DND-41 (cell line): ENCODE results near the gene CACNB1.

ENCODE experiments used
- ATAC-seq: fragments of 200-7000 bp; cut with Tn5 transposase; 3 replicates; pipeline ENCODE4 v1.9.1; 2021; ENCODE audit warnings: low read depth; ENCODE audit not compliant: insufficient read depth
- DNase-seq: peaks from one replicate; pipeline ENCODE4 v3.0.0-alpha.2; 2020
- H2AFZ ChIP-seq: 2 replicates; pipeline ENCODE4 v1.6.0; 2012; ENCODE audit warnings: low read depth, low read length
- H3K27ac ChIP-seq: 2 replicates; pipeline ENCODE4 v1.5.1; 2012; ENCODE audit warnings: low read length, inconsistent platforms
- H3K27me3 ChIP-seq: fragments of 200-600 bp; sonication (generic); 2 replicates; pipeline ENCODE4 v1.6.0; 2012; ENCODE audit warnings: low read length, mild to moderate bottlenecking, inconsistent platforms; ENCODE audit not compliant: insufficient read depth, poor library complexity
- H3K36me3 ChIP-seq: 2 replicates; pipeline ENCODE4 v1.5.1; 2012; ENCODE audit warnings: low read length, inconsistent platforms; ENCODE audit not compliant: insufficient read depth
- H3K4me1 ChIP-seq: 2 replicates; pipeline ENCODE4 v1.5.1; 2012; ENCODE audit warnings: mild to moderate bottlenecking, low read length; ENCODE audit not compliant: insufficient read depth
- H3K4me2 ChIP-seq: 2 replicates; pipeline ENCODE4 v1.6.0; 2012; ENCODE audit warnings: mild to moderate bottlenecking, moderate library complexity, low read length, inconsistent platforms; ENCODE audit not compliant: insufficient read depth
- H3K4me3 ChIP-seq, 2 experiments: fragments of 200-600 bp in 1 of 2; shearing (Covaris generic) in 1 of 2; 2 replicates each; pipeline ENCODE4 v1.5.1; 2012 to 2016; ENCODE audit warnings: inconsistent platforms in 2 of 2, low read length in 2 of 2, mild to moderate bottlenecking in 2 of 2, low read depth in 1 of 2, moderate library complexity in 1 of 2
- H3K79me2 ChIP-seq: 2 replicates; pipeline ENCODE4 v1.6.0; 2012; ENCODE audit warnings: low read length, inconsistent platforms; ENCODE audit not compliant: insufficient read depth
- H3K9ac ChIP-seq: 2 replicates; pipeline ENCODE4 v1.6.0; 2012; ENCODE audit warnings: low read depth, mild to moderate bottlenecking, inconsistent platforms, low read length, moderate library complexity
- H3K9me3 ChIP-seq: 2 replicates; pipeline ENCODE4 v1.5.1; 2012; ENCODE audit warnings: low read length, moderate library complexity, mild to moderate bottlenecking, inconsistent platforms; ENCODE audit not compliant: insufficient read depth, severe bottlenecking
- H4K20me1 ChIP-seq: 2 replicates; pipeline ENCODE4 v1.6.0; 2012; ENCODE audit warnings: low read length; ENCODE audit not compliant: insufficient read depth
- EZH2 ChIP-seq: IDR thresholded peaks from 3 replicates; pipeline ENCODE4 v1.6.1; 2012; ENCODE audit warnings: borderline replicate concordance, low read depth, mild to moderate bottlenecking, moderate library complexity, low read length, inconsistent platforms; ENCODE audit not compliant: severe bottlenecking
- TF ChIP-seq, protein P1 (sequence below): IDR thresholded peaks from 2 replicates; pipeline ENCODE4 v1.5.1; 2012; ENCODE audit warnings: borderline replicate concordance, low read length, moderate library complexity, mild to moderate bottlenecking; ENCODE audit not compliant: poor library complexity, severe bottlenecking; ENCODE audit errors: extremely low read depth

The CACNB1 gene

DNA sequence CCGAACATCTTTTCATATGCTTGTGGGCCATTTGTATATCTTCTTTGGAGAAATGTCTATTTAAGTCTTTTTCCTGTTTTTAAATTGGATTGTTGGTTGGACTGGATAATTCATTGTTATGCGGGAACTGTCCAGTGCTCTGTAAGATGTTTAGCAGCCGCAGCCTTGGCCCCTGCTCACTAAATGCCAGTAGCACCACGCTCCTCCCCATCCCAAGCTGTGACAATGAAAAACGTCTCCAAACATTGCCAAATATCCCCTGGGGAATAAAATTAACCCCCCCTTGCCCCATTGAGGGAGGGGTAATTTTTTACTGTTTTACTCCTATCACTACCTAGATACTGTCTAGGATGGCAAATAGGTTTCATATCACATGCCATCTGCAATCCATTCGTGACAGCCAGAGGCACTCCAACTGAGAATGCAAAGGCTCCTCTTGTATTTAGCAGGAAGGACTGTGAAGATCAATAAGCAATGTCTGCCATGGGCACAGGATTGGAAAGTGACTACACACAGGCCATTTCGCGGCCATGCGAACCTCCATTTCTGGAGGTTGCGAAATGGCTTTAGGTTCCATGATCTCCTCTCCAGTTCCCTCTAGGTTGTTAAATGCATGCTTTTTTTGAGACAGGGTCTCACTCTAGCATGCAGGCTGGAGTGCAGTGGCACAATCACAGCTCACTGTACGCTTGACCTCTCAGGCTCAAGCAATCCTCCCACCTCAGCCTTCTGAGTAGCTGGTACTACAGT is 55.4 kb downstream of the CACNB1 start:
- no peak for ATAC-seq

DNA sequence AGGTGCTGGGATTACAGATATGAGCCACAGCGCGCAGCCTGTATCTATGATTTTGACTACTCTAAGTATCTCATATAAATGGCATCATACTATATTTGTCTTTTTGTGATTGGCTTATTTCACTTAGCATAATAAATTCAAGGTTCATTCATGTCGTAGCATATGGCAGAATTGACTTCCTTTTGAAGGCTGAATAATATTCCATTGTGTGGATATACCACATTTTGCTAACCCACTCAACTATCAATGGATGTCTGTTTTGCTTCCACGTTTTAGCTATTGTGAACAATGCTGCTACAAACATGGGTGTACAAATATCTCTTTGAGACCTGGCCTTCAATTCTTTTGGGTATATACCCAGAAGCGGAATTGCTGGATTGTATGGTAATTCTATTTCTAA is 56.2 kb downstream of the CACNB1 start:
- DNase-seq (no peak), ATAC-seq (no peak)
- no peak overlapping the region for H3K9ac ChIP-seq
- H3K4me2 ChIP-seq = no peak overlapping the region
- H3K4me1 ChIP-seq = no peaks in the 10 kb centered on the region
- no peak for TF ChIP-seq EZH2
- TF ChIP-seq, protein P1, sequence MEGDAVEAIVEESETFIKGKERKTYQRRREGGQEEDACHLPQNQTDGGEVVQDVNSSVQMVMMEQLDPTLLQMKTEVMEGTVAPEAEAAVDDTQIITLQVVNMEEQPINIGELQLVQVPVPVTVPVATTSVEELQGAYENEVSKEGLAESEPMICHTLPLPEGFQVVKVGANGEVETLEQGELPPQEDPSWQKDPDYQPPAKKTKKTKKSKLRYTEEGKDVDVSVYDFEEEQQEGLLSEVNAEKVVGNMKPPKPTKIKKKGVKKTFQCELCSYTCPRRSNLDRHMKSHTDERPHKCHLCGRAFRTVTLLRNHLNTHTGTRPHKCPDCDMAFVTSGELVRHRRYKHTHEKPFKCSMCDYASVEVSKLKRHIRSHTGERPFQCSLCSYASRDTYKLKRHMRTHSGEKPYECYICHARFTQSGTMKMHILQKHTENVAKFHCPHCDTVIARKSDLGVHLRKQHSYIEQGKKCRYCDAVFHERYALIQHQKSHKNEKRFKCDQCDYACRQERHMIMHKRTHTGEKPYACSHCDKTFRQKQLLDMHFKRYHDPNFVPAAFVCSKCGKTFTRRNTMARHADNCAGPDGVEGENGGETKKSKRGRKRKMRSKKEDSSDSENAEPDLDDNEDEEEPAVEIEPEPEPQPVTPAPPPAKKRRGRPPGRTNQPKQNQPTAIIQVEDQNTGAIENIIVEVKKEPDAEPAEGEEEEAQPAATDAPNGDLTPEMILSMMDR = no peak
- H3K79me2 ChIP-seq = no peaks in the 10 kb centered on the region
- H3K4me3 ChIP-seq = no peak overlapping the region
- no peaks in the 10 kb centered on the region for H3K36me3 ChIP-seq
- no peak overlapping the region for H2AFZ ChIP-seq
- no peak overlapping the region for H3K27ac ChIP-seq
- no peaks in the 10 kb centered on the region for H3K27me3 ChIP-seq
- no peaks in the 10 kb centered on the region for H3K9me3 ChIP-seq
- no peaks in the 10 kb centered on the region for H4K20me1 ChIP-seq

More for the DNA sequence above, 55.4 kb downstream of the CACNB1 start:
- Histone ChIP-seq H3K9me3 (no peaks in the 10 kb centered on the region), H3K27me3 (no peaks in the 10 kb centered on the region), H3K27ac (no peak overlapping the region), H3K4me2 (no peak overlapping the region), H3K36me3 (no peaks in the 10 kb centered on the region), H3K4me1 (no peaks in the 10 kb centered on the region), H3K4me3 (no peak overlapping the region), H4K20me1 (no peaks in the 10 kb centered on the region), H3K79me2 (no peaks in the 10 kb centered on the region), H2AFZ (no peak overlapping the region), H3K9ac (no peak overlapping the region)
- TF ChIP-seq EZH2 = no peak
- DNase-seq = no peak

DNA sequence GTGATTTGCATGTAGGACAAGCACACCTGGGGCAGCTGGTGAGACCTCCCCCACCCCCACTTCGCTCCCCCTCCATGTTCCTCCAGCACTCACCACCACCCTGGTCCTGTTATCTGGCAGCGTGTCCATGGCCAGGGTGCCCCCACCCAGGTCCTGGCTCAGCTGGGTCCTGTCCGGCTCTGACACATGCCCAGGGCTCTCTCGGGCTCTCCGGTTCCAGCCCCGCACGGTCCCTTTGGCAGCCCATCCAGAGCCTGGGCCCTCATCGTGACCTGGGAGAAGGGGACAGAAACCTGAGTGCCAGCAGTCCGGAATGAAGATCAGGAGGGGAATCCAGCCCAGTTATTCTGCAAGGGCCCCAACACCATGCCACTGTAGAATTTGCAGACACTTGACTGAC is 57.9 kb downstream of the CACNB1 start:
- TF ChIP-seq EZH2 = no peak
- TF ChIP-seq, protein P1 = no peak
- H2AFZ ChIP-seq = no peak overlapping the region
- H3K27me3 ChIP-seq = no peaks in the 10 kb centered on the region
- DNase-seq (no peak), ATAC-seq (no peak)
- H3K9me3 ChIP-seq = no peaks in the 10 kb centered on the region
- no peaks in the 10 kb centered on the region for H3K36me3 ChIP-seq
- no peaks in the 10 kb centered on the region for H3K79me2 ChIP-seq
- no peaks in the 10 kb centered on the region for H4K20me1 ChIP-seq
- H3K4me3 ChIP-seq = no peak overlapping the region
- no peaks in the 10 kb centered on the region for H3K4me1 ChIP-seq
- H3K9ac ChIP-seq = no peak overlapping the region
- no peak overlapping the region for H3K4me2 ChIP-seq
- H3K27ac ChIP-seq = no peak overlapping the region

DNA sequence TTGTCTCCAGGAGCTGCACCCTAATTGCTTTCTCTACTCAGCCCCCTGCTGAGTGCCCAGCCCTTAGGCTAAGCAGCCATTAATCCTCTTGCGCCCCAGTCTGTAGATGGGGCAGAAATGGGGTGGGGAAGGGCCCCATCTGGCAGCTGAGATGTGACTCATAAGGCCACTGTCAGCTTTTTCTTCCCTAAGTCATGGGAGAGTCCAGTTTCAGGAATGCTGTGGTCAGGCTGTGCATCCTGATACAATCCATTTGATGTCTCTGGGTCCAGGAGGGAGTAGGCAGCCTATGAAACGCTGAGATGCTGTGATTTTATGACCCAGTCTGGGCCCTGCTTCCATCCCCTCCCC is 58.3 kb downstream of the CACNB1 start:
- no peak overlapping the region for H2AFZ ChIP-seq

More for the DNA sequence above, 58.3 kb downstream of the CACNB1 start:
- no peaks in the 10 kb centered on the region for H3K9me3 ChIP-seq
- no peak overlapping the region for H3K4me2 ChIP-seq
- H3K36me3 ChIP-seq = no peaks in the 10 kb centered on the region
- no peak overlapping the region for H3K4me3 ChIP-seq
- H3K9ac ChIP-seq = no peak overlapping the region
- no peak overlapping the region for H3K27ac ChIP-seq
- no peaks in the 10 kb centered on the region for H3K4me1 ChIP-seq
- H4K20me1 ChIP-seq = no peaks in the 10 kb centered on the region
- DNase-seq (no peak), ATAC-seq (no peak)
- TF ChIP-seq, protein P1 = no peak
- TF ChIP-seq EZH2 = no peak
- no peaks in the 10 kb centered on the region for H3K79me2 ChIP-seq
- no peaks in the 10 kb centered on the region for H3K27me3 ChIP-seq
